Natural killer cell (primary cell): ENCODE results near the gene REEP1. TPM values are rescaled to one million over a fixed set of nuclear protein-coding genes. Genes with fewer than 3 reads are reported as not detected.

ENCODE experiments used
- ATAC-seq, 3 donors: fragments of 150-1000 bp in 2 of 3; fragments of 200-7000 bp in 1 of 3; cut with Tn5 transposase; 1 replicate in 1 of 3; 2 replicates in 2 of 3; pipeline ENCODE4 v1.10.0; 2021; ENCODE audit warnings: mild to moderate bottlenecking in 2 of 3, moderate library complexity in 2 of 3
- DNase-seq, 2 donors: peaks; one replicate each; pipeline versions ENCODE4 v3.0.0 to v3.0.0-alpha.2; 2013 to 2021; ENCODE audit warnings: mixed read lengths in 1 of 2
- H3K27ac ChIP-seq: one replicate; pipeline ENCODE4 v1.5.1; 2013; ENCODE audit warnings: mild to moderate bottlenecking, low read length
- H3K27me3 ChIP-seq: one replicate; pipeline ENCODE4 v1.6.1; 2013; ENCODE audit warnings: low read length; ENCODE audit not compliant: control insufficient read depth, insufficient read depth
- H3K36me3 ChIP-seq: one replicate; pipeline ENCODE4 v1.6.1; 2013; ENCODE audit warnings: low read length; ENCODE audit not compliant: control insufficient read depth, insufficient read depth
- H3K4me1 ChIP-seq: one replicate; pipeline ENCODE4 v1.6.1; 2013; ENCODE audit warnings: low read length; ENCODE audit not compliant: control insufficient read depth, insufficient read depth
- H3K4me3 ChIP-seq: one replicate; pipeline ENCODE4 v1.5.1; 2013; ENCODE audit warnings: low read length
- H3K9me3 ChIP-seq: one replicate; pipeline ENCODE4 v1.6.1; 2013; ENCODE audit warnings: low read length; ENCODE audit not compliant: control insufficient read depth, insufficient read depth
- H3K27ac Mint-ChIP-seq, 2 donors: one replicate each; pipeline ENCODE4 v1.8.0; 2022; ENCODE audit warnings: mild to moderate bottlenecking in 2 of 2, mixed read lengths in 2 of 2, moderate library complexity in 1 of 2
- H3K27me3 Mint-ChIP-seq, 2 donors: one replicate each; pipeline ENCODE4 v1.8.0; 2022; ENCODE audit warnings: low read depth in 2 of 2, mixed read lengths in 2 of 2
- H3K36me3 Mint-ChIP-seq: one replicate; pipeline ENCODE4 v1.8.0; 2022; ENCODE audit warnings: mixed read lengths
- H3K4me1 Mint-ChIP-seq, 2 donors: one replicate each; pipeline ENCODE4 v1.8.0; 2022; ENCODE audit warnings: mixed read lengths in 2 of 2
- H3K4me3 Mint-ChIP-seq: one replicate; pipeline ENCODE4 v1.8.0; 2022; ENCODE audit warnings: mild to moderate bottlenecking, moderate library complexity, mixed read lengths
- H3K9me3 Mint-ChIP-seq, 2 donors: one replicate each; pipeline ENCODE4 v1.8.0; 2022; ENCODE audit warnings: mixed read lengths in 2 of 2
- WGBS: methylation state at CpG from one replicate; pipeline ENCODE4 v1.1.7; 2013; ENCODE audit warnings: missing lambda C conversion rate; ENCODE audit not compliant: insufficient coverage; 5-methylcytosine and 5-hydroxymethylcytosine counted together
- intact Hi-C: fragments of 100-400 bp; cut with micrococcal nuclease; formaldehyde crosslinking; loops from one replicate; pipeline ENCODE4 v1.14.2; 2022
- total RNA-seq, 4 donors: library from RNA; stranded (reverse); fragments of 120-200 nt in 1 of 4; gene quantifications; one replicate each; pipeline versions ENCODE4 v1.2.3 to v1.2.4, GENCODE V29; 2013 to 2022
- TF ChIP-seq, protein P1 (sequence below): fragments of 200-600 bp; IDR thresholded peaks from one replicate; pipeline ENCODE4 v1.8.0; 2022; ENCODE audit warnings: antibody characterized with exemption

Gene REEP1
- total RNA-seq, 3 donors from 2014 or later (not counting 1 experiment from before 2014, with no cell fraction given) = 0.10 TPM; not detected in 2

- H3K36me3 Mint-ChIP-seq = no peaks in the 10 kb centered on the region
- ATAC-seq = no peak
- no peak overlapping the region for H3K4me3 Mint-ChIP-seq
Measured at GRCh38 chr2:86319700-86320580, 17.5 kb downstream of the REEP1 start.

DNA sequence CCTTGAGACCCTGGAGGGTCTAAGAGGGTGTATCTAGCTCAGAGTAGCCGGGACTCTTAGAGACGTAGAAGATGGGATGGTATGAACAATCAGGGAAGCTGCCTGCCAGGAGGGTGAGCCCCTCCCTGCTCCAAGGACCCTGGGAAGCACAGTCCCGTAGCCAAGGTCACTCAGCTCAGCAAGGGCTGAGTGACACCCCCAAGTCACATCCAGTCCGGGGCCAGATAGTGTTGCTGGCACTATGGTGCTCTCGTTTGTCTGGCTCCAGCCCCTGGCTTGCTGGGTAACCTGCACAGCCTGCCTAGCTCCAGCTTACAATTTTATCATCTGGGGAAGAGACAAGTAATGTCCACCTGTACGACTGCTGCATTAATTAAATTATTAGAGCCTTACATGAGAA is 22.3 kb downstream of the REEP1 start:
- no peaks in the 10 kb centered on the region for H3K36me3 ChIP-seq
- Mint-ChIP-seq H3K27me3 (peaks cover 0 to 9% of the 10 kb centered on the region in 2 donors), H3K4me1 (no peaks in the 10 kb centered on the region), H3K36me3 (no peaks in the 10 kb centered on the region), H3K4me3 (no peak overlapping the region), H3K27ac (no peak overlapping the region), H3K9me3 (no peaks in the 10 kb centered on the region)
- H3K27me3 ChIP-seq = no peaks in the 10 kb centered on the region
- intact Hi-C loops = no loop called here
- WGBS = 87% methylated on average over 6 of the region's 6 CpGs
- no peak for DNase-seq
- no peak for ATAC-seq
- TF ChIP-seq, protein P1, sequence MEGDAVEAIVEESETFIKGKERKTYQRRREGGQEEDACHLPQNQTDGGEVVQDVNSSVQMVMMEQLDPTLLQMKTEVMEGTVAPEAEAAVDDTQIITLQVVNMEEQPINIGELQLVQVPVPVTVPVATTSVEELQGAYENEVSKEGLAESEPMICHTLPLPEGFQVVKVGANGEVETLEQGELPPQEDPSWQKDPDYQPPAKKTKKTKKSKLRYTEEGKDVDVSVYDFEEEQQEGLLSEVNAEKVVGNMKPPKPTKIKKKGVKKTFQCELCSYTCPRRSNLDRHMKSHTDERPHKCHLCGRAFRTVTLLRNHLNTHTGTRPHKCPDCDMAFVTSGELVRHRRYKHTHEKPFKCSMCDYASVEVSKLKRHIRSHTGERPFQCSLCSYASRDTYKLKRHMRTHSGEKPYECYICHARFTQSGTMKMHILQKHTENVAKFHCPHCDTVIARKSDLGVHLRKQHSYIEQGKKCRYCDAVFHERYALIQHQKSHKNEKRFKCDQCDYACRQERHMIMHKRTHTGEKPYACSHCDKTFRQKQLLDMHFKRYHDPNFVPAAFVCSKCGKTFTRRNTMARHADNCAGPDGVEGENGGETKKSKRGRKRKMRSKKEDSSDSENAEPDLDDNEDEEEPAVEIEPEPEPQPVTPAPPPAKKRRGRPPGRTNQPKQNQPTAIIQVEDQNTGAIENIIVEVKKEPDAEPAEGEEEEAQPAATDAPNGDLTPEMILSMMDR = no peak
- H3K9me3 ChIP-seq = no peaks in the 10 kb centered on the region
- no peak overlapping the region for H3K27ac ChIP-seq
- no peak overlapping the region for H3K4me3 ChIP-seq
- H3K4me1 ChIP-seq = no peaks in the 10 kb centered on the region

More at GRCh38 chr2:86319700-86320580, 17.5 kb downstream of the REEP1 start:
- H3K9me3 Mint-ChIP-seq = no peaks in the 10 kb centered on the region
- peaks cover 2 to 5% of the 10 kb centered on the region in 2 donors for H3K27me3 Mint-ChIP-seq
- no peak overlapping the region for H3K27ac ChIP-seq
- H3K36me3 ChIP-seq = no peaks in the 10 kb centered on the region
- no peak overlapping the region for H3K4me3 ChIP-seq
- intact Hi-C loops = no loop called here
- no peaks in the 10 kb centered on the region for H3K4me1 ChIP-seq
- no peaks in the 10 kb centered on the region for H3K27me3 ChIP-seq
- no peaks in the 10 kb centered on the region for H3K4me1 Mint-ChIP-seq
- 63% methylated on average over 7 of the region's 8 CpGs for WGBS
- H3K27ac Mint-ChIP-seq = no peak overlapping the region
- TF ChIP-seq, protein P1 = no peak
- no peaks in the 10 kb centered on the region for H3K9me3 ChIP-seq
- no peak for DNase-seq

GRCh38 chr2:86314125-86314524 is 23.3 kb downstream of the REEP1 start:
- H3K36me3 Mint-ChIP-seq = no peaks in the 10 kb centered on the region
- H3K27me3 Mint-ChIP-seq = peaks cover 0 to 9% of the 10 kb centered on the region in 2 donors
- no peaks in the 10 kb centered on the region for H3K27me3 ChIP-seq
- intact Hi-C loops = no loop called here
- H3K27ac Mint-ChIP-seq = no peak overlapping the region
- no peak overlapping the region for H3K4me3 Mint-ChIP-seq
- DNase-seq (no peak), ATAC-seq (no peak)
- no peaks in the 10 kb centered on the region for H3K4me1 ChIP-seq
- no peaks in the 10 kb centered on the region for H3K9me3 ChIP-seq
- no peaks in the 10 kb centered on the region for H3K4me1 Mint-ChIP-seq
- 84% methylated on average over 2 of the region's 2 CpGs for WGBS
- no peaks in the 10 kb centered on the region for H3K36me3 ChIP-seq
- no peaks in the 10 kb centered on the region for H3K9me3 Mint-ChIP-seq
- no peak overlapping the region for H3K4me3 ChIP-seq
- TF ChIP-seq, protein P1 = no peak
- H3K27ac ChIP-seq = no peak overlapping the region
